GM12878 (cell line): Measurements from ENCODE around the gene SNX15. TPM values are rescaled to one million over a fixed set of nuclear protein-coding genes. Genes with fewer than 3 reads are reported as not detected.

Source experiments
- ATAC-seq: fragments of 200-7000 bp; cut with Tn5 transposase; 3 replicates; pipeline ENCODE4 v1.9.1; 2020; ENCODE audit warnings: mild to moderate bottlenecking, moderate library complexity
- BruUV-seq: library from RNA; stranded (reverse); fragments of 400-500 nt; replicated peaks from 2 replicates; lab custom pipeline; 2021; lab: Mats Ljungman, UMichigan
- CTCF ChIA-PET: fragments of 300-600 bp; sonication (Branson Sonifier 250); formaldehyde crosslinking; extraction: SDS; loops from one replicate; lab custom pipeline; 2021; ENCODE audit warnings: inconsistent platforms; lab: Yijun Ruan, JAX
- POLR2A ChIA-PET: fragments of 350-600 bp; formaldehyde crosslinking; extraction: SDS; loops from one replicate; lab custom pipeline; 2021; ENCODE audit warnings: inconsistent platforms; lab: Charles Lee
- RAD21 ChIA-PET: fragments of 300-600 bp; sonication (Branson Sonifier 250); formaldehyde crosslinking; loops from one replicate; lab custom pipeline; 2023; ENCODE audit warnings: antibody characterized with exemption; ENCODE audit not compliant: unreplicated experiment; lab: Charles Lee
- SMC1A ChIA-PET: fragments of 300-600 bp; sonication (Branson Sonifier 250); formaldehyde crosslinking; loops from one replicate; lab custom pipeline; 2023; ENCODE audit not compliant: unreplicated experiment, uncharacterized antibody; lab: Charles Lee
- DNase-seq: peaks from one replicate; pipeline ENCODE4 v3.0.0-alpha.2; 2011; ENCODE audit warnings: low read depth, low spot score
- FAIRE-seq: peaks from 3 replicates; lab custom pipeline; 2011; peaks lifted over from hg19 to GRCh38; lab: Jason Lieb, UNC
- H2AFZ ChIP-seq: 2 replicates; pipeline ENCODE4 v1.6.0; 2011; ENCODE audit warnings: low read depth, low read length, control low read depth; ENCODE audit not compliant: control insufficient read depth
- H3K27ac ChIP-seq: 2 replicates; pipeline ENCODE4 v1.5.1; 2011; ENCODE audit warnings: control low read depth; ENCODE audit not compliant: control insufficient read depth, insufficient read depth
- H3K27me3 ChIP-seq, 2 experiments: replicated peaks in 1 of 2; 2 replicates each; pipeline versions ENCODE4 v1.6.0 to v1.6.1; 2011; ENCODE audit warnings: low read length in 1 of 2; ENCODE audit not compliant: control insufficient read depth in 2 of 2, insufficient read depth in 2 of 2
- H3K36me3 ChIP-seq, 2 experiments: 2 replicates each; pipeline ENCODE4 v1.5.1; 2011; ENCODE audit warnings: low read length in 1 of 2; ENCODE audit not compliant: control insufficient read depth in 2 of 2, insufficient read depth in 2 of 2
- H3K4me1 ChIP-seq: 2 replicates; pipeline ENCODE4 v1.6.1; 2011; ENCODE audit warnings: mild to moderate bottlenecking, low read length, moderate library complexity, mixed read lengths; ENCODE audit not compliant: control insufficient read depth, insufficient read depth
- H3K4me2 ChIP-seq: 2 replicates; pipeline ENCODE4 v1.6.0; 2011; ENCODE audit warnings: control low read depth; ENCODE audit not compliant: control insufficient read depth, insufficient read depth
- H3K4me3 ChIP-seq: fragments of 200-600 bp; sonication (generic); 2 replicates; pipeline ENCODE4 v1.5.1; 2016
- H3K79me2 ChIP-seq: 2 replicates; pipeline ENCODE4 v1.6.0; 2011; ENCODE audit warnings: low read length; ENCODE audit not compliant: control insufficient read depth, insufficient read depth
- H3K9ac ChIP-seq: 2 replicates; pipeline ENCODE4 v1.8.0; 2011; ENCODE audit warnings: low read length, control low read depth, mixed read lengths; ENCODE audit not compliant: control insufficient read depth, insufficient read depth
- H3K9me3 ChIP-seq: replicated peaks from 3 replicates; pipeline ENCODE4 v1.5.1; 2011; ENCODE audit warnings: mild to moderate bottlenecking, low read length; ENCODE audit not compliant: control insufficient read depth, insufficient read depth
- H4K20me1 ChIP-seq: 2 replicates; pipeline ENCODE4 v1.6.0; 2011; ENCODE audit not compliant: control insufficient read depth, insufficient read depth
- ELK1 ChIP-seq: IDR thresholded peaks from 2 replicates; pipeline ENCODE4 v1.6.1; 2012; ENCODE audit warnings: low read depth, low read length, improper control_type of control experiment
- GATAD2B ChIP-seq: fragments of 450-650 bp; conservative IDR thresholded peaks from 2 replicates; pipeline ENCODE4 v1.6.1; 2017; ENCODE audit warnings: low read depth, mild to moderate bottlenecking, moderate library complexity
- LARP7 ChIP-seq: fragments of 450-650 bp; IDR thresholded peaks from 2 replicates; pipeline ENCODE4 v1.6.1; 2017; ENCODE audit warnings: mild to moderate bottlenecking
- NFYB ChIP-seq: IDR thresholded peaks from 2 replicates; pipeline ENCODE4 v1.6.1; 2011; ENCODE audit warnings: low read depth, mild to moderate bottlenecking, low read length, improper control_type of control experiment, moderate library complexity; ENCODE audit not compliant: insufficient read depth
- POLR2A ChIP-seq: IDR thresholded peaks from 2 replicates; pipeline ENCODE4 v1.6.1; 2011; ENCODE audit warnings: low read depth, mild to moderate bottlenecking, low read length
- POLR2AphosphoS5 ChIP-seq: IDR thresholded peaks from 2 replicates; pipeline ENCODE4 v1.6.1; 2011; ENCODE audit warnings: mild to moderate bottlenecking, low read length, inconsistent platforms
- SUPT20H ChIP-seq: IDR thresholded peaks from 2 replicates; pipeline ENCODE4 v1.6.1; 2011; ENCODE audit warnings: low read depth, mild to moderate bottlenecking, low read length, moderate library complexity, borderline replicate concordance; ENCODE audit not compliant: control insufficient read depth
- WGBS: methylation state at CpG from one replicate; pipeline ENCODE4 v1.1.6; 2016; ENCODE audit warnings: low lambda C conversion rate; ENCODE audit not compliant: insufficient replicate concordance, insufficient coverage; ENCODE audit errors: missing lambda C conversion rate; 5-methylcytosine and 5-hydroxymethylcytosine counted together
- in situ Hi-C: fragments of 300-500 bp; cut with MboI; formaldehyde crosslinking; loops from 9 replicates; pipeline ENCODE4 v1.14.3; 2018; ENCODE audit warnings: mixed read lengths
- intact Hi-C: fragments of 100-400 bp; cut with micrococcal nuclease; formaldehyde crosslinking; loops from one replicate; pipeline ENCODE4 v1.14.2; 2022; ENCODE audit not compliant: unreplicated experiment
- polyA plus RNA-seq, 11 experiments: library from polyadenylated mRNA; depleted of rRNA in 4 of 11; unstranded in 6 of 11; stranded (reverse) in 5 of 11; fragments of >200 nt; fragmentation: Nextera tagmentation in 4 of 11; fragmentation: Illumina TruSeq in 1 of 11; extraction: Ambion mirVana in 4 of 11; extraction: Trizol in 1 of 11; gene quantifications; 1 replicate in 1 of 11; 2 replicates in 10 of 11; pipeline versions ENCODE4 v1.2.1 to v1.2.3, GENCODE V29; 2011 to 2016; ENCODE audit warnings: inconsistent platforms in 2 of 11, missing spikeins in 2 of 11, low read depth in 1 of 11
- total RNA-seq, 4 experiments: library from RNA; depleted of rRNA in 3 of 4; stranded (reverse); fragments of >200 nt in 3 of 4; fragmentation: Illumina TruSeq in 1 of 4; extraction: Trizol in 1 of 4; gene quantifications; 2 replicates each; pipeline versions ENCODE4 v1.2.1 to v1.2.3, GENCODE V29; 2013 to 2021

Gene SNX15
- total and polyA plus RNA-seq, 10 of the 15 experiments (the other 5 are each of a cell fraction or from before 2014, with no cell fraction given): 2.4 to 24.0 (median 16.1) TPM

- H4K20me1 ChIP-seq: no peaks in the 10 kb centered on the region
- DNase-seq (no peak), FAIRE-seq (no peak), ATAC-seq (peak; percentile 27)
- H3K4me1 ChIP-seq: peaks cover 18% of the 10 kb centered on the region
- peak overlapping the region; percentile 84 for H3K27ac ChIP-seq
- peak overlapping the region; percentile 82; the same call in 1 of the 2 replicates for H2AFZ ChIP-seq
- peaks cover 7 to 15% of the 10 kb centered on the region in 2 experiments for H3K36me3 ChIP-seq
- peak overlapping the region; percentile 68 for H3K4me2 ChIP-seq
- TSS peak; percentile 79 for BruUV-seq
- no peaks in the 10 kb centered on the region for H3K9me3 ChIP-seq
- ChIA-PET POLR2A (no interaction called here), SMC1A (interaction anchor here (0.8 kb wide), 2 partner anchors 10 to 32 kb away, joined by 3 read pairs; partner anchors contain the start of gene ZNHIT2), CTCF (interaction anchor here (0.8 to 1.5 kb wide), 6 partner anchors 14 to 245 kb away, joined by 3 to 5 read pairs (median 3); partner anchors contain the start of genes FAU, MRPL49 and TM7SF2), RAD21 (interaction anchor here (1.0 kb wide), 1 partner anchor 9 kb away, joined by 3 read pairs; no protein-coding TSS in a partner anchor)
- TF ChIP-seq ELK1: no peak
- no peak for TF ChIP-seq SUPT20H
- TF ChIP-seq POLR2AphosphoS5: 0 out of 2 replicates have a peak, but pooled peaks have one; percentile 15
- 0 out of 2 replicates have a peak, but pooled peaks have one; percentile 30 for TF ChIP-seq NFYB
- TF ChIP-seq GATAD2B: no peak
- TF ChIP-seq POLR2A: peak; percentile 50; the same call in 1 of the 2 replicates
- 0 out of 2 replicates have a peak, but pooled peaks have one; percentile 17 for TF ChIP-seq LARP7
- in situ Hi-C loops (no loop called here), intact Hi-C loops (loop anchor here (2.0 kb wide), 1 partner anchor 72 kb away; no protein-coding TSS in a partner anchor)
- H3K9ac ChIP-seq: peak overlapping the region; percentile 87
- WGBS: 47% methylated on average over 23 of the region's 23 CpGs
- H3K27me3 ChIP-seq: no peaks in the 10 kb centered on the region
- peak overlapping the region; percentile 86 for H3K4me3 ChIP-seq
- peaks cover 44% of the 10 kb centered on the region for H3K79me2 ChIP-seq
Measured at GRCh38 chr11:65084598-65085375, 57.5 kb downstream of the SNX15 start.
